ENCODE measurements around the gene NFAM1.

Gene NFAM1

DNA sequence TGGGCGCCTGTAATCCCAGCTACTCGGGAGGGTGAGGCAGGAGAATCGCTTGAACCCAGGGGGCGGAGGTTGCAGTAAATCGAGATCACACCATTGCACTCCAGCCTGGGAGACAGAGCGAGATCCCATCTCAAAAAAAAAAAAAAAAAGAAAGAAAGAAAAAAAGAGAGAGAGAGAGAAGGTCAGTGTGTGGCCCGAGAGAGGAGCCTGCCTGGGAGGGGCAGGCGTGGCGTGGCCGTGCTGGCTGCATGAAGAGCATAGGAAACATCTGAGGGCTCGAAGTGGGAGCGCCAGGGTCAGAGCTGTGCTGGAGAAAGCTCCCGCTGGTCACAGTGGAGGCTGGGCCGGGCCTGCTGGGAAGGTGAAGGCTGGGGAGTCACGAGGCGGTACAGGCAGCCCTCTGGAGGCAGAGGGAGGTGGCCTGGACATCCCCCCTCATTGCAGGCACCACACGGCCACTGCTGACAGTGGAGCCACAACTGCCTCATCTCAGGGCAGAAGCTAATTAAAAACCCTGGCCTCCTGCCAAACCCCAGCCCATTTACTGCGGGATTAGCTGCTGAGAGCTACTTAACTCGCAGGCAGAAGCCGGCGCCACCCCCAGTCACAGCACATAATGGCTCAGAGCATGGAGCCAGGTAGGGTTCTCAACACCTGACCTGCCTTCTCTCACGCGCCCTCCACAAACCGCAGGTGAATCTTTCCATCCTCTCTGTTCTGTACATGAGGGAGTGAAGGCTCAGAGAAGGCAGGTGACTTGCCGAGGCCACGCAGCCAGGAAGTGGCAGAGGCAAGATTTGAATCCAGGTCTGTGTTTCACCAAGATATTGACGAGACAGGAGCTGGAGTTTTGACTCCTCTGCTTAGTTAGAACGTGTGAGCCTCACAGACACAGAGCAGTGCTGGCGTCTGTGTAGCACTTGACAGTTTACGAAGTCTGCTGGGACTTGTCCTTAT, 32.6 kb downstream of the NFAM1 start (continued):
- TF ChIP-seq MZF1 (tag by site-specific recombination; IDR thresholded peaks at IDR 0.05; ENCODE audit: borderline replicate concordance) (peak; percentile 57; the same call in 1 of the 2 replicates), ZNF571 (tag by site-specific recombination; IDR thresholded peaks at IDR 0.05) (no peak), ZNF391 (tag by site-specific recombination; IDR thresholded peaks at IDR 0.05; ENCODE audit: borderline replicate concordance, low read depth) (no peak), YY2 (tag by site-specific recombination; IDR thresholded peaks at IDR 0.05) (no peak), ZNF561 (tag by site-specific recombination; IDR thresholded peaks at IDR 0.05; ENCODE audit: borderline replicate concordance) (peak; percentile 90), ZNF837 (tag by site-specific recombination; IDR thresholded peaks at IDR 0.05) (no peak), ZNF501 (tag by site-specific recombination; IDR thresholded peaks at IDR 0.05) (no peak), ZNF629 (tag by site-specific recombination; IDR thresholded peaks at IDR 0.05) (peak; percentile 41; the same call in 1 of the 2 replicates), ZNF658 (tag by site-specific recombination; IDR thresholded peaks at IDR 0.05) (no peak), ZNF184 (tag by site-specific recombination; IDR thresholded peaks at IDR 0.05) (peak; percentile 72; the same call in 1 of the 2 replicates), ZNF600 (tag by site-specific recombination; IDR thresholded peaks at IDR 0.05) (peak; percentile 59; the same call in 1 of the 2 replicates), ZNF146 (tag by site-specific recombination; IDR thresholded peaks at IDR 0.05) (no peak), ZNF544 (tag by site-specific recombination; IDR thresholded peaks at IDR 0.05) (no peak), ZNF654 (tag by site-specific recombination; IDR thresholded peaks at IDR 0.05; ENCODE audit: low read depth) (no peak), REPIN1 (tag by site-specific recombination; IDR thresholded peaks at IDR 0.05; ENCODE audit: low read depth) (no peak), ZSCAN16 (tag by site-specific recombination; IDR thresholded peaks at IDR 0.05) (no peak), ZSCAN30 (tag by site-specific recombination; IDR thresholded peaks at IDR 0.05) (peak; percentile 86; the same call in 1 of the 2 replicates)
- TF ChIP-seq, protein P1, sequence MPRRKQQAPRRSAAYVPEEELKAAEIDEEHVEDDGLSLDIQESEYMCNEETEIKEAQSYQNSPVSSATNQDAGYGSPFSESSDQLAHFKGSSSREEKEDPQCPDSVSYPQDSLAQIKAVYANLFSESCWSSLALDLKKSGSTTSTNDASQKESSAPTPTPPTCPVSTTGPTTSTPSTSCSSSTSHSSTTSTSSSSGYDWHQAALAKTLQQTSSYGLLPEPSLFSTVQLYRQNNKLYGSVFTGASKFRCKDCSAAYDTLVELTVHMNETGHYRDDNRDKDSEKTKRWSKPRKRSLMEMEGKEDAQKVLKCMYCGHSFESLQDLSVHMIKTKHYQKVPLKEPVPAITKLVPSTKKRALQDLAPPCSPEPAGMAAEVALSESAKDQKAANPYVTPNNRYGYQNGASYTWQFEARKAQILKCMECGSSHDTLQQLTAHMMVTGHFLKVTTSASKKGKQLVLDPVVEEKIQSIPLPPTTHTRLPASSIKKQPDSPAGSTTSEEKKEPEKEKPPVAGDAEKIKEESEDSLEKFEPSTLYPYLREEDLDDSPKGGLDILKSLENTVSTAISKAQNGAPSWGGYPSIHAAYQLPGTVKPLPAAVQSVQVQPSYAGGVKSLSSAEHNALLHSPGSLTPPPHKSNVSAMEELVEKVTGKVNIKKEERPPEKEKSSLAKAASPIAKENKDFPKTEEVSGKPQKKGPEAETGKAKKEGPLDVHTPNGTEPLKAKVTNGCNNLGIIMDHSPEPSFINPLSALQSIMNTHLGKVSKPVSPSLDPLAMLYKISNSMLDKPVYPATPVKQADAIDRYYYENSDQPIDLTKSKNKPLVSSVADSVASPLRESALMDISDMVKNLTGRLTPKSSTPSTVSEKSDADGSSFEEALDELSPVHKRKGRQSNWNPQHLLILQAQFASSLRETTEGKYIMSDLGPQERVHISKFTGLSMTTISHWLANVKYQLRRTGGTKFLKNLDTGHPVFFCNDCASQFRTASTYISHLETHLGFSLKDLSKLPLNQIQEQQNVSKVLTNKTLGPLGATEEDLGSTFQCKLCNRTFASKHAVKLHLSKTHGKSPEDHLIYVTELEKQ (tag by site-specific recombination; IDR thresholded peaks at IDR 0.05; ENCODE audit: borderline replicate concordance), result no peak
- TF ChIP-seq, protein P2, sequence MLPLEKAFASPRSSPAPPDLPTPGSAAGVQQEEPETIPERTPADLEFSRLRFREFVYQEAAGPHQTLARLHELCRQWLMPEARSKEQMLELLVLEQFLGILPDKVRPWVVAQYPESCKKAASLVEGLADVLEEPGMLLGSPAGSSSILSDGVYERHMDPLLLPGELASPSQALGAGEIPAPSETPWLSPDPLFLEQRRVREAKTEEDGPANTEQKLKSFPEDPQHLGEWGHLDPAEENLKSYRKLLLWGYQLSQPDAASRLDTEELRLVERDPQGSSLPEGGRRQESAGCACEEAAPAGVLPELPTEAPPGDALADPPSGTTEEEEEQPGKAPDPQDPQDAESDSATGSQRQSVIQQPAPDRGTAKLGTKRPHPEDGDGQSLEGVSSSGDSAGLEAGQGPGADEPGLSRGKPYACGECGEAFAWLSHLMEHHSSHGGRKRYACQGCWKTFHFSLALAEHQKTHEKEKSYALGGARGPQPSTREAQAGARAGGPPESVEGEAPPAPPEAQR (tag by site-specific recombination; IDR thresholded peaks at IDR 0.05), result no peak
- TF ChIP-seq, protein P3, sequence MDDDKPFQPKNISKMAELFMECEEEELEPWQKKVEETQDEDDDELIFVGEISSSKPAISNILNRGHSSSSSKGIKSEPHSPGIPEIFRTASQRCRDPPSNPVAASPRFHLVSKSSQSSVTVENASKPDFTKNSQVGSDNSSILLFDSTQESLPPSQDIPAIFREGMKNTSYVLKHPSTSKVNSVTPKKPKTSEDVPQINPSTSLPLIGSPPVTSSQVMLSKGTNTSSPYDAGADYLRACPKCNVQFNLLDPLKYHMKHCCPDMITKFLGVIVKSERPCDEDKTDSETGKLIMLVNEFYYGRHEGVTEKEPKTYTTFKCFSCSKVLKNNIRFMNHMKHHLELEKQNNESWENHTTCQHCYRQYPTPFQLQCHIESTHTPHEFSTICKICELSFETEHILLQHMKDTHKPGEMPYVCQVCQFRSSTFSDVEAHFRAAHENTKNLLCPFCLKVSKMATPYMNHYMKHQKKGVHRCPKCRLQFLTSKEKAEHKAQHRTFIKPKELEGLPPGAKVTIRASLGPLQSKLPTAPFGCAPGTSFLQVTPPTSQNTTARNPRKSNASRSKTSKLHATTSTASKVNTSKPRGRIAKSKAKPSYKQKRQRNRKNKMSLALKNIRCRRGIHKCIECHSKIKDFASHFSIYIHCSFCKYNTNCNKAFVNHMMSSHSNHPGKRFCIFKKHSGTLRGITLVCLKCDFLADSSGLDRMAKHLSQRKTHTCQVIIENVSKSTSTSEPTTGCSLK (tag by site-specific recombination; IDR thresholded peaks at IDR 0.05), result no peak
- TF ChIP-seq, protein P4, sequence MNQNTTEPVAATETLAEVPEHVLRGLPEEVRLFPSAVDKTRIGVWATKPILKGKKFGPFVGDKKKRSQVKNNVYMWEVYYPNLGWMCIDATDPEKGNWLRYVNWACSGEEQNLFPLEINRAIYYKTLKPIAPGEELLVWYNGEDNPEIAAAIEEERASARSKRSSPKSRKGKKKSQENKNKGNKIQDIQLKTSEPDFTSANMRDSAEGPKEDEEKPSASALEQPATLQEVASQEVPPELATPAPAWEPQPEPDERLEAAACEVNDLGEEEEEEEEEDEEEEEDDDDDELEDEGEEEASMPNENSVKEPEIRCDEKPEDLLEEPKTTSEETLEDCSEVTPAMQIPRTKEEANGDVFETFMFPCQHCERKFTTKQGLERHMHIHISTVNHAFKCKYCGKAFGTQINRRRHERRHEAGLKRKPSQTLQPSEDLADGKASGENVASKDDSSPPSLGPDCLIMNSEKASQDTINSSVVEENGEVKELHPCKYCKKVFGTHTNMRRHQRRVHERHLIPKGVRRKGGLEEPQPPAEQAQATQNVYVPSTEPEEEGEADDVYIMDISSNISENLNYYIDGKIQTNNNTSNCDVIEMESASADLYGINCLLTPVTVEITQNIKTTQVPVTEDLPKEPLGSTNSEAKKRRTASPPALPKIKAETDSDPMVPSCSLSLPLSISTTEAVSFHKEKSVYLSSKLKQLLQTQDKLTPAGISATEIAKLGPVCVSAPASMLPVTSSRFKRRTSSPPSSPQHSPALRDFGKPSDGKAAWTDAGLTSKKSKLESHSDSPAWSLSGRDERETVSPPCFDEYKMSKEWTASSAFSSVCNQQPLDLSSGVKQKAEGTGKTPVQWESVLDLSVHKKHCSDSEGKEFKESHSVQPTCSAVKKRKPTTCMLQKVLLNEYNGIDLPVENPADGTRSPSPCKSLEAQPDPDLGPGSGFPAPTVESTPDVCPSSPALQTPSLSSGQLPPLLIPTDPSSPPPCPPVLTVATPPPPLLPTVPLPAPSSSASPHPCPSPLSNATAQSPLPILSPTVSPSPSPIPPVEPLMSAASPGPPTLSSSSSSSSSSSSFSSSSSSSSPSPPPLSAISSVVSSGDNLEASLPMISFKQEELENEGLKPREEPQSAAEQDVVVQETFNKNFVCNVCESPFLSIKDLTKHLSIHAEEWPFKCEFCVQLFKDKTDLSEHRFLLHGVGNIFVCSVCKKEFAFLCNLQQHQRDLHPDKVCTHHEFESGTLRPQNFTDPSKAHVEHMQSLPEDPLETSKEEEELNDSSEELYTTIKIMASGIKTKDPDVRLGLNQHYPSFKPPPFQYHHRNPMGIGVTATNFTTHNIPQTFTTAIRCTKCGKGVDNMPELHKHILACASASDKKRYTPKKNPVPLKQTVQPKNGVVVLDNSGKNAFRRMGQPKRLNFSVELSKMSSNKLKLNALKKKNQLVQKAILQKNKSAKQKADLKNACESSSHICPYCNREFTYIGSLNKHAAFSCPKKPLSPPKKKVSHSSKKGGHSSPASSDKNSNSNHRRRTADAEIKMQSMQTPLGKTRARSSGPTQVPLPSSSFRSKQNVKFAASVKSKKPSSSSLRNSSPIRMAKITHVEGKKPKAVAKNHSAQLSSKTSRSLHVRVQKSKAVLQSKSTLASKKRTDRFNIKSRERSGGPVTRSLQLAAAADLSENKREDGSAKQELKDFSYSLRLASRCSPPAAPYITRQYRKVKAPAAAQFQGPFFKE (tag by site-specific recombination; IDR thresholded peaks at IDR 0.05; ENCODE audit: borderline replicate concordance), result no peak
- TF ChIP-seq, protein P5, sequence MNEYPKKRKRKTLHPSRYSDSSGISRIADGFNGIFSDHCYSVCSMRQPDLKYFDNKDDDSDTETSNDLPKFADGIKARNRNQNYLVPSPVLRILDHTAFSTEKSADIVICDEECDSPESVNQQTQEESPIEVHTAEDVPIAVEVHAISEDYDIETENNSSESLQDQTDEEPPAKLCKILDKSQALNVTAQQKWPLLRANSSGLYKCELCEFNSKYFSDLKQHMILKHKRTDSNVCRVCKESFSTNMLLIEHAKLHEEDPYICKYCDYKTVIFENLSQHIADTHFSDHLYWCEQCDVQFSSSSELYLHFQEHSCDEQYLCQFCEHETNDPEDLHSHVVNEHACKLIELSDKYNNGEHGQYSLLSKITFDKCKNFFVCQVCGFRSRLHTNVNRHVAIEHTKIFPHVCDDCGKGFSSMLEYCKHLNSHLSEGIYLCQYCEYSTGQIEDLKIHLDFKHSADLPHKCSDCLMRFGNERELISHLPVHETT (tag by site-specific recombination; IDR thresholded peaks at IDR 0.05), result no peak
- TF ChIP-seq, protein P6, sequence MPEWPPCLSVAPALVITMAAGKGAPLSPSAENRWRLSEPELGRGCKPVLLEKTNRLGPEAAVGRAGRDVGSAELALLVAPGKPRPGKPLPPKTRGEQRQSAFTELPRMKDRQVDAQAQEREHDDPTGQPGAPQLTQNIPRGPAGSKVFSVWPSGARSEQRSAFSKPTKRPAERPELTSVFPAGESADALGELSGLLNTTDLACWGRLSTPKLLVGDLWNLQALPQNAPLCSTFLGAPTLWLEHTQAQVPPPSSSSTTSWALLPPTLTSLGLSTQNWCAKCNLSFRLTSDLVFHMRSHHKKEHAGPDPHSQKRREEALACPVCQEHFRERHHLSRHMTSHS (tag by site-specific recombination; IDR thresholded peaks at IDR 0.05), result no peak

Data from HEK293 (cell line).